Left lung (tissue), 10 donors: ENCODE data around the gene LOXHD1. TPM values are rescaled to one million over a fixed set of nuclear protein-coding genes. Genes with fewer than 3 reads are reported as not detected.

ENCODE experiments used
- ATAC-seq: fragments of 200-7000 bp; cut with Tn5 transposase; one replicate; pipeline ENCODE4 v1.9.1; 2020; ENCODE audit warnings: moderate library complexity
- DNase-seq, 4 donors: peaks; one replicate each; pipeline ENCODE4 v3.0.0-alpha.2; 2013 to 2020
- H3K27ac ChIP-seq, 2 donors: fragments of 200-600 bp; sonication (generic) in 1 of 2; one replicate each; pipeline versions ENCODE4 v1.5.0 to v1.8.0; 2020 to 2021
- H3K27me3 ChIP-seq, 2 donors: fragments of 200-600 bp; sonication (generic) in 1 of 2; one replicate each; pipeline versions ENCODE4 v1.5.0 to v1.8.0; 2020 to 2021
- H3K36me3 ChIP-seq, 2 donors: fragments of 200-600 bp; sonication (generic) in 1 of 2; one replicate each; pipeline versions ENCODE4 v1.5.0 to v1.8.0; 2020 to 2021
- H3K4me1 ChIP-seq, 2 donors: fragments of 200-600 bp; one replicate each; pipeline ENCODE4 v1.8.0; 2021
- H3K4me3 ChIP-seq, 2 donors: fragments of 200-600 bp; sonication (generic) in 1 of 2; one replicate each; pipeline versions ENCODE4 v1.5.0 to v1.8.0; 2020 to 2021; ENCODE audit warnings: mild to moderate bottlenecking in 1 of 2
- H3K9me3 ChIP-seq, 2 donors: fragments of 200-600 bp; sonication (generic) in 1 of 2; one replicate each; pipeline versions ENCODE4 v1.5.0 to v1.8.0; 2020 to 2021
- intact Hi-C, 2 donors: fragments of 100-400 bp; cut with DNase I; formaldehyde crosslinking; loops; one replicate each; pipeline versions ENCODE4 v1.11.2 to v1.14.2; 2022
- polyA plus RNA-seq, 6 donors: library from polyadenylated mRNA; unstranded; fragments of 120-200 nt; gene quantifications; one replicate each; pipeline ENCODE4 v1.2.1, GENCODE V29; 2013; ENCODE audit not compliant: insufficient read length in 6 of 6
- total RNA-seq, 2 donors: library from RNA; stranded (reverse); fragmentation: NEBNext Ultra II Directional; extraction: Animal tissue kit (Norgen Biotek cat#: 25700); gene quantifications; one replicate each; pipeline ENCODE4 v1.2.1, GENCODE V29; 2021
- TF ChIP-seq, protein P1 (sequence below), 2 donors: fragments of 200-600 bp; sonication (generic) in 1 of 2; IDR thresholded peaks; one replicate each; pipeline versions ENCODE4 v1.5.0 to v1.8.0; 2021; ENCODE audit warnings: antibody characterized with exemption in 2 of 2
- donor health status: DM: no; HTN: yes; CAD: no.
- donor health status: DM: no; HTN: no; CAD: no.

LOXHD1 gene
- total and polyA plus RNA-seq, 8 donors = 0.52 to 2.0 (median 1.2) TPM

DNA sequence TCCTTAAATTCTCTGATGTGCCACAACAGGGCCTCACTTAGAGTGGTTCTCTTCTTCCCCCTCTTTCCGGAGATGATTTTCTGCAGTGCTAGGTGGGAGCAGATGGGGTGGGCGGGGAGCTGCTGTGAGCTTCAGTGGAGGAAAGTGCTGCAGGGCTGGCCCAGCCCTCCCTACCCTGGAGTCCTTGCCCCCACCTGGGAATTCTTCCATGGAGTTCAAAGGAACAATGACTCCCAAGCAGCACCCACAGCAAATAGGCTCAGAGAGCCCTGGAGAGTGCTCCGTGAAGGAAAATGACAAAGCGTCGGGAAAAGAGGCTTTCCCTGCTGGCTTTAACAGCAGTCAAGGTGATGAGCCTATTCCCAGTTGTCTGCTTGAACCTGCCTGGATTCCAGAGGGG, 28.8 kb downstream of the LOXHD1 start:
- TF ChIP-seq, protein P1, sequence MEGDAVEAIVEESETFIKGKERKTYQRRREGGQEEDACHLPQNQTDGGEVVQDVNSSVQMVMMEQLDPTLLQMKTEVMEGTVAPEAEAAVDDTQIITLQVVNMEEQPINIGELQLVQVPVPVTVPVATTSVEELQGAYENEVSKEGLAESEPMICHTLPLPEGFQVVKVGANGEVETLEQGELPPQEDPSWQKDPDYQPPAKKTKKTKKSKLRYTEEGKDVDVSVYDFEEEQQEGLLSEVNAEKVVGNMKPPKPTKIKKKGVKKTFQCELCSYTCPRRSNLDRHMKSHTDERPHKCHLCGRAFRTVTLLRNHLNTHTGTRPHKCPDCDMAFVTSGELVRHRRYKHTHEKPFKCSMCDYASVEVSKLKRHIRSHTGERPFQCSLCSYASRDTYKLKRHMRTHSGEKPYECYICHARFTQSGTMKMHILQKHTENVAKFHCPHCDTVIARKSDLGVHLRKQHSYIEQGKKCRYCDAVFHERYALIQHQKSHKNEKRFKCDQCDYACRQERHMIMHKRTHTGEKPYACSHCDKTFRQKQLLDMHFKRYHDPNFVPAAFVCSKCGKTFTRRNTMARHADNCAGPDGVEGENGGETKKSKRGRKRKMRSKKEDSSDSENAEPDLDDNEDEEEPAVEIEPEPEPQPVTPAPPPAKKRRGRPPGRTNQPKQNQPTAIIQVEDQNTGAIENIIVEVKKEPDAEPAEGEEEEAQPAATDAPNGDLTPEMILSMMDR (IDR thresholded peaks at IDR 0.05) = no peak
- ATAC-seq (no peak), DNase-seq (no peak)
- peaks cover 0 to 9% of the 10 kb centered on the region in 2 donors for H3K4me1 ChIP-seq
- H3K4me3 ChIP-seq = no peak overlapping the region
- no peaks in the 10 kb centered on the region for H3K36me3 ChIP-seq
- peaks cover 0 to 4% of the 10 kb centered on the region in 2 donors for H3K27me3 ChIP-seq
- H3K27ac ChIP-seq = no peak overlapping the region
- no peaks in the 10 kb centered on the region for H3K9me3 ChIP-seq
- intact Hi-C loops = loop anchor here in 1 of 2 donors (10.0 kb wide), 1 partner anchor 343 kb away; no protein-coding TSS in a partner anchor

DNA sequence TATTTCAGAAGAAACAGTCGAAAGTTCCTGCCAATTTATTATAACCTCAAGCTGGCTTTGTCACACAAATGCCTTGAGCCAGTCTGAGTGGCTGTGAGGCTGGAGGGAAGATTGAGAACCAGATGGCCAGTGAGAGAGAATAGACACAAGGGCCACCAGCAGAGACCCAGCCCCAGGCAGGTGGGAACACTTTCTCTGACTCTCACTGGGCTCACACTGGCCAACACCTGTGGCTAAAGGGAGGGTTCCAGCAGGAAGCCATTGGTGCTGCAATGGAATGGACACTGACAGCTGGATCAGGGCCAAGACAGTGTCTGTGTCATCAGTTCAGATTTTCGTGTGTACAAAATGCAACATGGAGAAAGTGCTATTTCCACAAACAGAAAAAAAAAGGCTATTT, 29.9 kb downstream of the LOXHD1 start:
- ATAC-seq (no peak), DNase-seq (no peak)
- intact Hi-C loops = loop anchor here in 1 of 2 donors (10.0 kb wide), 1 partner anchor 342 kb away; no protein-coding TSS in a partner anchor
- Histone ChIP-seq H3K36me3 (no peaks in the 10 kb centered on the region), H3K4me3 (no peak overlapping the region), H3K9me3 (no peaks in the 10 kb centered on the region), H3K27ac (no peak overlapping the region), H3K27me3 (peaks cover 0 to 4% of the 10 kb centered on the region in 2 donors), H3K4me1 (peaks cover 0 to 9% of the 10 kb centered on the region in 2 donors)
- TF ChIP-seq, protein P1 (IDR thresholded peaks at IDR 0.05) = no peak

GRCh38 chr18:46625069-46625468, 32.0 kb downstream of the LOXHD1 start:
- no peak for ATAC-seq
- Histone ChIP-seq H3K4me1 (peaks cover 0 to 9% of the 10 kb centered on the region in 2 donors), H3K36me3 (no peaks in the 10 kb centered on the region), H3K27me3 (peaks cover 0 to 4% of the 10 kb centered on the region in 2 donors), H3K4me3 (no peak overlapping the region), H3K27ac (no peak overlapping the region), H3K9me3 (no peaks in the 10 kb centered on the region)
- TF ChIP-seq, protein P1 (IDR thresholded peaks at IDR 0.05) = no peak
- DNase-seq = no peak
- intact Hi-C loops = loop anchor here in 1 of 2 donors (10.0 kb wide), 1 partner anchor 340 kb away; no protein-coding TSS in a partner anchor

DNA sequence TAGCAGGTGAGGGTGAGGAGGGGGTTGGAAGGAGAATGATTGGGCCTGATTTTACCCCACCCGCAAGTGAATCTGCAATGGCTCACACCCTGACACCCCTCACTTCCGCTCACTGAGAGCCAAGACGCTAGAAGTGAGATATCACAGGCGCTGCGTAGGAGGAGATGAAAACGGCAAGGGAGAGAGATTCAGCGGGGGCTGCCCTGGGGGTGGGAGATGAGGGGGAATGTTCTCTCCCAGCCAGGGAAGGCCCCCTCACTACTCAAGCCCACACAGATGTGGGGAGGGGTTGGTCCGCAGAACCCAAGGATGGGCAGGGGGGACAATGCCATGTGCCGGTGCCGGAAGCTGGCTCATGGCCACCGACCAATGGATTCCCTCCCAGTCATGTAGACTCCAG, 32.9 kb downstream of the LOXHD1 start:
- ATAC-seq (no peak), DNase-seq (no peak)
- no peak overlapping the region for H3K4me3 ChIP-seq
- H3K4me1 ChIP-seq = peaks cover 0 to 9% of the 10 kb centered on the region in 2 donors
- peaks cover 0 to 4% of the 10 kb centered on the region in 2 donors for H3K27me3 ChIP-seq
- intact Hi-C loops = loop anchor here in 1 of 2 donors (5.0 to 10.0 kb wide), 2 partner anchors 67 to 339 kb away; no protein-coding TSS in a partner anchor
- H3K27ac ChIP-seq = no peak overlapping the region
- no peaks in the 10 kb centered on the region for H3K9me3 ChIP-seq
- TF ChIP-seq, protein P1 (IDR thresholded peaks at IDR 0.05) = no peak
- H3K36me3 ChIP-seq = no peaks in the 10 kb centered on the region

GRCh38 chr18:46623541-46623940, 33.5 kb downstream of the LOXHD1 start:
- peak; percentile 29 for ATAC-seq
- no peaks in the 10 kb centered on the region for H3K36me3 ChIP-seq
- H3K27me3 ChIP-seq = peaks cover 0 to 4% of the 10 kb centered on the region in 2 donors
- intact Hi-C loops = loop anchor here in 1 of 2 donors (5.0 to 10.0 kb wide), 2 partner anchors 66 to 339 kb away; no protein-coding TSS in a partner anchor
- no peaks in the 10 kb centered on the region for H3K9me3 ChIP-seq
- no peak for DNase-seq
- no peak overlapping the region for H3K27ac ChIP-seq
- no peak overlapping the region for H3K4me3 ChIP-seq
- TF ChIP-seq, protein P1 (IDR thresholded peaks at IDR 0.05) = no peak
- H3K4me1 ChIP-seq = peaks cover 0 to 9% of the 10 kb centered on the region in 2 donors
